Measurements from ENCODE around the gene ABHD12B. TPM values are rescaled to one million over a fixed set of nuclear protein-coding genes. Genes with fewer than 3 reads are reported as not detected.

The ABHD12B gene
- total RNA-seq, 2 experiments from 2014 or later = not detected

DNA sequence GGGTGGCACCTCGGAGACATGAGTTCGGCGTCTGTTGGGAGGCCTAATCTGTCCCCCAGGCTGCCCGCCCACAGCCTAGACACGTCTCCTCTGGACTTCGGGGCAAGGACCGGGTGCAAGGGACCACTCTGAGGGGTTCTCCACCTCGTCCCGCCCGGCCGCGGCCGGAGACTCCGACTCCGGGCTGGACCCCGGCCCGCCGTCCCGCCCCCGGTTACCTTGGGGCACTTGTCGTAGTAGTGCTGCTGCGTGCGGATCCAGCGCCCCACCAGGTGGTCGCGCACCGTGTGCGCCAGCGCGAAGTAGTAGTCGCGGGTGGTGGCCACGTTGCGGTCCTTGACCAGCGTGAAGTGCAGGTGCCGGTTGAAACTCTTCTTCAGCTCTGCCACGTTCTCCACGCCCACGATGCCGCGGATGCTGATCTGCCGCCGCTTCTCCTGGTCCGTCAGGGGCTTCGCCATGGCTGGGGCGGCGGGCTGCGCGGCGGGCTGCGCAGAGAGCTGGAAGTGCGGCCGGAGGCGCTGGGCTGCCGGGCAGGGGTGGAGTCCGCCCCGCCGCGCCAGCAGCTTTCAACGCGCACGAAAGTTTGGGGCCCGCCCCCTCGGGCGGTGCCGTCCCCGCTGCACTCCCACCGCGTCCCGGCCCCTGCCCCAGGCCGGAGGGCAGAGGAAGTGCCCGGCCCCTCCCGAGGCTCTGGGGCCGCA is 72.2 kb downstream of the ABHD12B start, which contains the start of gene PYGL:
Gene PYGL (minus strand): TSS at position 541 of the 704 bp plus-strand sequence. CDS start 80 bp downstream, at position 461.
- H3K4me3 ChIP-seq (ENCODE audit: low read length) = peak within 1 kb of the TSS; percentile 55
- Mint-ChIP-seq H3K4me3 (peak within 1 kb of the TSS; percentile 88), H3K27ac (peak within 1 kb of the TSS; percentile 40), H3K4me1 (ENCODE audit: low read depth) (peaks cover 7% of the 10 kb centered on the region), H3K27me3 (peaks cover 53% of the 10 kb centered on the region), H3K36me3 (ENCODE audit: low read depth) (no peaks in the 10 kb centered on the region), H3K9me3 (no peaks in the 10 kb centered on the region)
- TF ChIP-seq, protein P1, sequence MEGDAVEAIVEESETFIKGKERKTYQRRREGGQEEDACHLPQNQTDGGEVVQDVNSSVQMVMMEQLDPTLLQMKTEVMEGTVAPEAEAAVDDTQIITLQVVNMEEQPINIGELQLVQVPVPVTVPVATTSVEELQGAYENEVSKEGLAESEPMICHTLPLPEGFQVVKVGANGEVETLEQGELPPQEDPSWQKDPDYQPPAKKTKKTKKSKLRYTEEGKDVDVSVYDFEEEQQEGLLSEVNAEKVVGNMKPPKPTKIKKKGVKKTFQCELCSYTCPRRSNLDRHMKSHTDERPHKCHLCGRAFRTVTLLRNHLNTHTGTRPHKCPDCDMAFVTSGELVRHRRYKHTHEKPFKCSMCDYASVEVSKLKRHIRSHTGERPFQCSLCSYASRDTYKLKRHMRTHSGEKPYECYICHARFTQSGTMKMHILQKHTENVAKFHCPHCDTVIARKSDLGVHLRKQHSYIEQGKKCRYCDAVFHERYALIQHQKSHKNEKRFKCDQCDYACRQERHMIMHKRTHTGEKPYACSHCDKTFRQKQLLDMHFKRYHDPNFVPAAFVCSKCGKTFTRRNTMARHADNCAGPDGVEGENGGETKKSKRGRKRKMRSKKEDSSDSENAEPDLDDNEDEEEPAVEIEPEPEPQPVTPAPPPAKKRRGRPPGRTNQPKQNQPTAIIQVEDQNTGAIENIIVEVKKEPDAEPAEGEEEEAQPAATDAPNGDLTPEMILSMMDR (IDR thresholded peaks at IDR 0.05) = no peak
- intact Hi-C loops (cut with DNase I, micrococcal nuclease) = no loop called here
- ChIA-PET CTCF (no interaction called here), POLR2A (interaction anchor here (1.1 kb wide), 1 partner anchor 8 kb away, joined by 4 read pairs; no protein-coding TSS in a partner anchor)
- H3K4me1 ChIP-seq (ENCODE audit: insufficient read depth, low read length) = peaks cover 17% of the 10 kb centered on the region
- H3K27ac ChIP-seq (ENCODE audit: low read depth in 1 of 2, low read length in 2 of 2) = no peak within 1 kb of the TSS
- peak in 6 of 14 experiments; percentile 3 to 43 (median 11) for DNase-seq
- ATAC-seq (ENCODE audit: poor library complexity) = peak; percentile 34
- peaks cover 24 to 47% of the 10 kb centered on the region in 2 experiments for H3K27me3 ChIP-seq (ENCODE audit: control insufficient read depth in 1 of 2, insufficient read depth in 2 of 2, low read length in 2 of 2)
- no peaks in the 10 kb centered on the region for H3K36me3 ChIP-seq (ENCODE audit: insufficient read depth, low read length)
- H3K9me3 ChIP-seq (ENCODE audit: control insufficient read depth in 1 of 2, insufficient read depth in 1 of 2, low read length in 2 of 2) = peaks cover 0 to 10% of the 10 kb centered on the region in 2 experiments

DNA sequence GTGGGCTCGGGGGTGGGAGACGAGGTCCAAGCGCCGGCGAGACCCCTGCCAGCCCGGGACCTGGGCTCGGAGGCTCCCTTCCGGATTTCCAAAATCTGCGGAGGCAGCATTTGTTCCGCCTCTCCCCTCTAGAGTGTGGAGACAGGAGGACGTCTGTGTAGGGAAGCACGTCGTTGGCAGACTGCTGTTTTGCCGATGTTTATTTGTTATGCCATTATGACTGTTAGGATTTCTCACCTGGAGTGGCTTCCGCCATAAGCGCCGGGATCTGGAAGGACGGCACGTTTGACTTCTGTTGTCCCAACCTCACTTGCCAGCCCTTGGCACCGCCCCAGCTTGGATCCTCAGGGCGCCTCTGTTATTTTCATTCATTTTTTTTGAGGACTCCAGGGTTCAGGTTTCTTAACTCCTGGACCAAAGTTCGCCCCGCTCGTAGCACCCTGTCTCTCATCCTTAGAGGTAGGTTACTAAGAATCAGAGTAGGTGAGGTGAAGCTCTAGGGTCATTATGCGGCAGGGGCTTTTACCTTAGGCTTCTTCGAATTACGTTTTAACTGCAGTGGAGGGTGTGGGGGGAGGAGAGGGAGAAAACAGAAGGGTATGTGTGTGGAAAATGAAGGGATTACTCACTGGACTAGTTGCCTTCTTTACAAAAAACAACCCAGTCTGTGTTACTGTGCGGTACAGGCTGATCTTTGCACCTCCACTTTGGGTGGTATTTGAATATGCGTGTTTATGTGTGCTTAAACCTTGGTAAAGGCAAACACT is 73.0 kb downstream of the ABHD12B start:
- ATAC-seq (ENCODE audit: poor library complexity) (peak; percentile 24), DNase-seq (no peak)
- Mint-ChIP-seq H3K4me3 (peak overlapping the region; percentile 88), H3K36me3 (ENCODE audit: low read depth) (no peaks in the 10 kb centered on the region), H3K27me3 (peaks cover 47% of the 10 kb centered on the region), H3K4me1 (ENCODE audit: low read depth) (peaks cover 7% of the 10 kb centered on the region), H3K9me3 (no peaks in the 10 kb centered on the region), H3K27ac (peak overlapping the region; percentile 40)
- TF ChIP-seq, protein P1 (IDR thresholded peaks at IDR 0.05) = no peak
- Histone ChIP-seq H3K27ac (ENCODE audit: low read depth in 1 of 2, low read length in 2 of 2) (no peak overlapping the region), H3K36me3 (ENCODE audit: insufficient read depth, low read length) (no peaks in the 10 kb centered on the region), H3K4me3 (ENCODE audit: low read length) (peak overlapping the region; percentile 55), H3K9me3 (ENCODE audit: control insufficient read depth in 1 of 2, insufficient read depth in 1 of 2, low read length in 2 of 2) (peaks cover 0 to 10% of the 10 kb centered on the region in 2 experiments), H3K27me3 (ENCODE audit: control insufficient read depth in 1 of 2, insufficient read depth in 2 of 2, low read length in 2 of 2) (peaks cover 24 to 46% of the 10 kb centered on the region in 2 experiments), H3K4me1 (ENCODE audit: insufficient read depth, low read length) (peaks cover 17% of the 10 kb centered on the region)
- intact Hi-C loops (cut with DNase I, micrococcal nuclease) = no loop called here
- ChIA-PET POLR2A (interaction anchor here (1.1 kb wide), 1 partner anchor 9 kb away, joined by 4 read pairs; no protein-coding TSS in a partner anchor), CTCF (no interaction called here)

DNA sequence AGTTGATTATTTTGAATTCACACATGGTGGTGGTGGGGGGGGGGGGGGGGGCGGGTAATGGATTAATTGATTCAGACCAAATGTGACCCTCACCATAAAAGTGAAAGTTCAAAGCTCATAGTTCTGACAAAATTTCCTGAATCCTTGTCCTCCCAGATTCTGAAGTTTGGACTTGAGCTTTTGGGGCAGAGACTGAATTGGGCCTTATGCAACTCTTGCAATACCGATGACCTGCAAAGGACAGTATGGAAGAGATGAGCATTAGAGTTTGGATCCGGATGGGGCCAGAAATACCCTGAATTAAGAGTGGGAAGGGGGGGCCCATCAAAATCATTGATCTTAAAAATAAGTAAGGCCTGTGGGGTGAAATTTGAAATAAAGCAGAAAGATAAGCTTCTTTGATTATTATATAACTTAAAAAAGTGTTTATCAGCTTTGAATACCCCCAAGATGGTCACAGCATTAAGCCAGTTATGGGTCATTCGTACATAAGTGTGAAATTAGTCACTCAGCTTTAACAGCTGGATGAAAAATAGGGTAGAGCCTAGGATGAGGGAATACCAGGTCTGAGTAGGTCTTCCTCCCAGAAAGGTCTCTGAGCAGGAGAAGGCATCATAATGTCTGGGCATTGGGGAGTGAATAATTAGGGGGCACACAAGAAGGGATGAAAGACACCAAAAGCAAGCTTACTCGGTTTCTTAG is 74.5 kb downstream of the ABHD12B start:
- Histone ChIP-seq H3K27ac (ENCODE audit: low read depth in 1 of 2, low read length in 2 of 2) (no peak overlapping the region), H3K4me1 (ENCODE audit: insufficient read depth, low read length) (peaks cover 17% of the 10 kb centered on the region), H3K9me3 (ENCODE audit: control insufficient read depth in 1 of 2, insufficient read depth in 1 of 2, low read length in 2 of 2) (peaks cover 0 to 10% of the 10 kb centered on the region in 2 experiments), H3K27me3 (ENCODE audit: control insufficient read depth in 1 of 2, insufficient read depth in 2 of 2, low read length in 2 of 2) (peaks cover 18 to 32% of the 10 kb centered on the region in 2 experiments), H3K4me3 (ENCODE audit: low read length) (no peak overlapping the region), H3K36me3 (ENCODE audit: insufficient read depth, low read length) (no peaks in the 10 kb centered on the region)
- no peak overlapping the region for H3K4me3 Mint-ChIP-seq
- intact Hi-C loops (cut with DNase I, micrococcal nuclease) = no loop called here
- DNase-seq (no peak), ATAC-seq (ENCODE audit: poor library complexity) (no peak)
- ChIA-PET POLR2A (no interaction called here), CTCF (no interaction called here)
- TF ChIP-seq, protein P1 (IDR thresholded peaks at IDR 0.05) = no peak
- H3K4me1 Mint-ChIP-seq (ENCODE audit: low read depth) = peaks cover 7% of the 10 kb centered on the region
- peaks cover 32% of the 10 kb centered on the region for H3K27me3 Mint-ChIP-seq
- no peaks in the 10 kb centered on the region for H3K36me3 Mint-ChIP-seq (ENCODE audit: low read depth)
- no peak overlapping the region for H3K27ac Mint-ChIP-seq
- no peaks in the 10 kb centered on the region for H3K9me3 Mint-ChIP-seq

Measured in CD4-positive, alpha-beta T cell (primary cell).